ENCODE data around the gene INTS2.
"Not testable (repeated sequence)": the region's sequence is repeated elsewhere in the genome, so short reads cannot be mapped to it uniquely, and the experiment has no call there.

INTS2 gene

DNA sequence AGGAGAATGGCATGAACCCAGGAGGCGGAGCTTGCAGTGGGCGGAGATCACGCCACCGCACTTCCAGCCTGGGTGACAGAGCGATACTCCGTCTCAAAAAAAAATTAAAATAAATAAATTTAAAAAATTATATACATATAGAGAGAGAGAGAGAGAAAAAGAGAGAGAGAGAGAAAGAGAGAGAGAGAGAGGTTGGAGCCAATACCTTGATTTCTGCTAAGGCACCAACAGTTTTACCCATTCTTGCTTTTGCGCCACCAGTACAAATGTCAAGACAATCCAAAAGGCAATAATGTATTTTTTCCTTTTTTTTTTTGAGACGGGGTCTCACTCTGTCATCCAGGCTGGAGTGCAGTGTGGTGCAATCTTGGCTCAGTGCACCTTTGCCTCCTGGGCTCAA lies 81.7 kb downstream of the INTS2 start:
- no peak for DNase-seq

DNA sequence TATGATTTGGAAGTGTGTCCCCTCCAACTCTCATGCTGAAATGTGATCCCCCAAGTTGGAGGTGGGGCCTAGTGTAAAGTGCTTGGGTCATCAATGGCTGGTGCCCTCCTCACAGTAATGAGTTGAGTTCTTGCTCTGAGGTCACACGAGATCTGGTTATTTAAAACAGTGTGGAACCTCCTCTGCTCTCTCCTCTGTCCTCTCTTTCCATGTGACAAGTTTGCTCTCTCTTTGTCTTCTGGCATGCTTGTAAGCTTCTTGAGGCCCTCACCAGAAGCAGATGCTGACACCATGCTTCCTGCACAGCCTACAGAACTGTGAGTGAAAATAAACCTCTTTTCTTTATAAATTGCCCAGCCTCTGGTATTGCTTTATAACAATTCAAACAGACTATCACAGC lies 84.3 kb downstream of the INTS2 start:
- no peak for DNase-seq

DNA sequence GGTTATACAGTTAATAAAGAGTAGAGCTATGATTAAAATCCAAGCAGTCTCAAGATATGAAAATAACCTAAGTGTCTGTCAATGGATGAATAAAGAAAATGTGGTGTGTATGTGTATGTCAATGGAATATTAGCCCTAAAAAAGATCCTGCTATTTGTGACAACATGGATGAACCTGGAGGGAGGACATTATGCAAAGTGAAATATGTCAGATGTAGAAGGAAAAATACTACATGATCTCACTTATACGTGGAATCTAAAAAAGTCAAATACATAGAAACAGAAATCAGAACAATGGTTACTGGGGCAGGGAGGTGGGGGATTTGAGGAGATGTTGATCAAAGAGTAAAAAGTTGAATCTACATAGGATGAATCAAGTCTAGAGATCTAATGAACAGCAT lies 84.9 kb downstream of the INTS2 start:
- DNase-seq: no peak

DNA sequence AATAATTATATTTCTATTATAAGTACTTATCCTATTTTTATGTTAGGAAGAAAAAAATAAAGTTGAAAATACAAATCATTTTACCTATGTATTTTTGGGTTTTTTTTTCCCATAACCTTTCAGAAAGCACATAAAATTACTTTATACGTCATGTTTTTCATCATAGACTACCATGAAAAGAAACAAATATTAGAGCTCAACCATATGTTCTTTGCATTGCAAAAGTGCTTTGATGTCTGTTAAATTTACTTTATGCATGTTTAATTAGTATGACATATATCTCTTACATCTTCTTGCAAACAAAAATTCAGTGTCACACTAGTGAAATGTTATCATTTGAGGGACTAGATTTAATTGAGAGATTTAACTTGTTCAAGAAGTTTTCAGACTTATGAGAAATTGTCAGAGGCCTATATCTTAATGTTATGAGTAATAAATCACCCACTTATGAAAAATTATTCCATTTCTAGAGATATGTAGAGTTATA lies 88.4 kb downstream of the INTS2 start:
- no peak for DNase-seq

DNA sequence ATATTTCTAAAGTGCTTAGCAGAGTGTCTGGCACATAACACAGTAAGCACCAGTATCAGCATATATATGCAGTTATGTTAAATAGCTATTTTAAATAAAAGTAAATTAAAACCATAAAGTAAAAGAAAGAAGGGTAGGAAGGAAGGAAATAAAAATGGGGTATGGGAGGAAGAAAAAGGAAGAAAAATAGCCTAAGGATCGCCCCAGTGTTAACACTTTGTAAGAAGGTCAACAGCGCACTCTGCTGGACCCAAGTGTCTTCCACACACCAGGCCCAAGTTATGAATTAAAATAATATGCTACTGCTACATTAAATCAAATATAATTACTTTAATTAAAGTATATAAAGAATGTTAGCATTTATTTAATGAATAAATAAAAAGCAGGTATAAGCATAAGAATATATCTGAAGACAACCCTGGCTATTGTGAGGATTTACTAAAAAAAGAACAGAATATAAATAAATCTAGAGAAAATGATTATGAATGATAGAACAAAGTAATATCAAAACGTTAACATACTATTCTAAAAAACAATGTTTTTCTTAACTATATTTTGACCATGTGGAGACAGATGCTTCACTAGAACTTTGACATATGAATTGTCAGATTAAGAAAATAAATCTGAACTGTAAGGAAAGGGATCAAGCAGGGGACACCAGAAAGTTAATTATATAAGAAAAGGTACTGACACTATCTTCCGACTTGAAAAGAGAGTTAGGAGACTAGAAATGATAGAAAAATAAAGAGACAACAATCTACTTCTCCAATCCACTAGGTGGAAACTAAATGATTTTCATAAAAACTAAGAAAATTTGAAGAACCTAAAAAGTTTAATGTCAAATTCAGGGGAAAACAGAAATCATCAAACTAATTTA lies 90.4 kb downstream of the INTS2 start:
- peak; percentile 73 for DNase-seq

DNA sequence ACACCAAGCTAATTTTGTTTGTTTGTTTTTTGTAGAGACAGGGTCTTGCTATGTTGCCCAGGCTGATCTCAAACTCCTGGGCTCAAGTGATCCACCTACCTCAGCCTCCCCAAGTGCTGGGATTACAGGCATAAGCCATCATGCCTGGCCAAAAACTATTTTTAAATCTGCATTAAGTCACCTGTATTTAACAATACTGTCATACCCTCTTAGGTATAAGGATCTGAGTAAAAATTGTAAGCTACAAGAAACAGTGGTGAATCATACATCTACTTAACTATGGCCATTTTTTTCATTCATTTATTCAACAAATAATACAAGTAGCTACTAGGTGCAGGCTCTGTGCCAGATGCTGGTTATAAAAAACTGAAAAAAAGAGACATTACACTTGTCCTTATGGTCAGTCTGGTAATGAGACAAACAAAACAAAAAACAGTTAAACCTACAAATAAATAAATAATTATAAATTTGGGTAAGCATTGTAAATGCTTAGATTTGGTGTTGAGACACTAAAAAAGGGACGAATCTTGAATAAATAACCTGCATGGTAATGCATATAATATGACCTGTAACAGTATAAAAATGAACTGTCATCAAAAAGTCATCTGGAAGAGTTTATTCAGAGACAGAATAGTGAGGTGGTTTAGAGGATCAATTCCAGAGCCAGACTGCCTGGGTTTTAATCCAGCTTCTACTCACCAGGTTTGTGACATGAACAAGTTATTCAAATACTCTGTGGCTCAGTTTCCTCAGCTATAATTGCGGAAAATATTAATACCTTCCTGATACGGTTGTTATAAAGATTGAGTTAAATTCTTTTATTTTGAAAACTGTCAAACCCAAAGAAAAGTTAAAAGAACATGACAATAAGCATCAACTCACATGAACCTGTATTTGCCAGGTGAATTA lies 91.3 kb downstream of the INTS2 start:
- DNase-seq: no peak

DNA sequence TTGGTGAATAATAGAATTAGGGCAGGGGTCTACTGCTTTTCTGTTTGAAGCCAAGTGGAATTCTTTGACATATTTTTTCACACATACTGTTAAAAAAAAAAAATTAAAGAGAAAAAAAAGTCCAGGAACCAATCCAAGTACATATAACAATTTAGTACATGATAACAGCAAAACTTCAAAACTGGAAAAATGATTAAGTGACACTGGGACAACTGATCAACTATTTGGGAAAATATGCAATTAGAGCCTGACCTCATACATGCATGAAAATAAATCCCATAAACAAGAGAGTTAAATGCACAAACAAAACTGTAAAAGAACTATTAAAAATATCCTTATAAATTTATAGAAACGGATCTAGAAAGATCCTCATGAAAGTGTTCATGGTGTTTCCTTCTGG lies 92.2 kb downstream of the INTS2 start:
- DNase-seq: no peak

DNA sequence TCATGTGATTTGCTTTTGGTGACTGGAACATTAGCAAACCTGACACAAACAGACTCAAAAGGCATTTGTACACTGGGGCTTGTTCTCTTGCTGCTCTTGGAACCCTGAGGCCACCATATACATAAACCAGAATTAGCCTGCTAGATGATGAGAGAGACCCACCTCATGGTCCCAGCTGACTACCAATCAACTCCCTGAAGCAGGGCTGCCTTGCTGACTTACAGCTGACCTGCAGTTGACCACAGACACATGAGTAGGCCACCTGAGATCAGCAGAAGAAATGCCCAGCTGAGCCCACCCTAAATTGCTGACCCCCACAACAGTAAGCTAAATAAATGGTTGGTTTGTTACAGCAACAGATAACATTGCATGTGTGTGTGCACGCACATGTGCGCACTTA lies 93.2 kb downstream of the INTS2 start:
- DNase-seq: no peak

DNA sequence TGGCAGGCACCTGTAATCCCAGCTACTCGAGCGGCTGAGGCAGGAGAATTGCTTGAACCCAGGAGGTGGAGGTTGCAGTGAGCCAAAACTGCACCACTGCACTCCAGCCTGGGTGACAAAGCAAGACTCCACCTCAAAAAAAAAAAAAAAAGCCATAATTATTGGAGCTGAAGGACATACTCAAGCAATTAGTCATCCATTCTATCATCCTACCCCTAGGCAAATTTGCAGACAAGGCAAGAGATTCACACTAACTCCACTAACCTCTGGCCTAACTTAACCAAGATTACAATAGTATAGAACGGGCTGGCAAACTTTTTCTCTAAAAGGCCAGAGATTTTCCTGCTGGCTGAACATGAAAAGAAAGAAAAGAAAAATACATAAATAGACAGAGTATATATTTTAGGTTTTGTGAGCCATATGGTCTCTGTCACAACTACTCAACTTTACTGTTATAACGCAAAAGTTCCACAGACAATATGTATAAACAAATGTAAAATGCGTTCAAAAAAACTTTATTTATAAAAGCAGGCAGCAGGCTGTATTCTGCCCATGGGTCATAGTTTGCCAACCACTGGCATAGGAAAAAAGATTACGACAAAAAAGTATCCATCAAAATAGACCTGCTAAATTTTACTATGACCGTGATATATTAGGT lies 94.1 kb downstream of the INTS2 start:
- DNase-seq: no peak

DNA sequence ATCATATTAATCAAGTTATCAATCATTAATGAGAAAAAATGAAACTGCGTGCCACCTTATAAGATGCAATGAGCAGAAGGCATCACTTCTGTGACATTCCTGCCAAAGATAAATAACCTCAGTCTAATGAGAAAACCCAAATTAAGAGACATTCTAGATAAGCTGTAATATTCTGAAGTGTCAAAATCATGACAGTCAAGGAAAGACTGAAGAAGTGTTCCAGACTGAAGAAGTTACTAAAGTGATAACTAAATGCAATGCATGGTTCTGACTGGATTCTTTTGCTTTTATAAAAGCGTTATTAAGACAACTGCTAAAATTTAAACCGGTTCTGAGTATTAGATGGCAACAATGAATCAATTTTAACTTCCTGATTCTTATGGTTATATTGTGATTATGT lies 95.3 kb downstream of the INTS2 start:
- DNase-seq: no peak

DNA sequence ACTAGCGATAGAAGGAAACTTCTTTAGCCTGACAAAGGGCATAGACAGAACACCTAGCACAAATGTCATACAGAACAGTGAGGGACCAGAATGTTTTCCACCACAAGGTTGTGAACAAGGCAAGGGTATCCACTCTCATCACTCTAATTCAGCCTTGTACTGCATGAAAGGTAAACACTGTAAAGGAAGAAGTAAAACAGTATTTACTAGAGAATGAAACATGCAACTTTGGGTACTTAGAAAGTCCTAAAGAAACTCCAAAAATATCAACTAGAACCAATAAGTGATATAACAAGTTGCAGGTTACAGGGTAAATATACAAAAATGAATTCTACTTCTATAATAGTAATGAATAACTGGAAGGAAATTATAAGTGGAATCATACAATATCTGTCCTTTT lies 96.7 kb downstream of the INTS2 start:
- no peak for DNase-seq

DNA sequence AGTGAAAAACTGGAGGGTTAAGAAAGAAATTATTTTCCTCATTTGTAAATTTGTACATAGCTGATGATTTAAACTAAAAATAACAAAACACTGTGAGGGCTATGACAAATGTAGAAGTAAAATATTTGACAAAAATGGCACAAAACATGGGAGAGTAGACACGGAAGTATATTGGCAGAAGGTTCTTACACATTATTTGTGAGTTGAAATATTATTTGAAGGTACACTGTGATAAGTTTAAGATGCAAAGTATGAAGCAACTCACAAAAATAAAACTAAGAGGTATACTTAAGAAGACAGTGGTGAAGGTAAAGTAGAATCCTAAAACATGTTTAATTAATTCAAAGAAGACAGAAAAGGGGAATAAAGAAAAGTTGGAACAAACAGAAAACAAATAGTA lies 99.1 kb downstream of the INTS2 start:
- no peak for DNase-seq

DNA sequence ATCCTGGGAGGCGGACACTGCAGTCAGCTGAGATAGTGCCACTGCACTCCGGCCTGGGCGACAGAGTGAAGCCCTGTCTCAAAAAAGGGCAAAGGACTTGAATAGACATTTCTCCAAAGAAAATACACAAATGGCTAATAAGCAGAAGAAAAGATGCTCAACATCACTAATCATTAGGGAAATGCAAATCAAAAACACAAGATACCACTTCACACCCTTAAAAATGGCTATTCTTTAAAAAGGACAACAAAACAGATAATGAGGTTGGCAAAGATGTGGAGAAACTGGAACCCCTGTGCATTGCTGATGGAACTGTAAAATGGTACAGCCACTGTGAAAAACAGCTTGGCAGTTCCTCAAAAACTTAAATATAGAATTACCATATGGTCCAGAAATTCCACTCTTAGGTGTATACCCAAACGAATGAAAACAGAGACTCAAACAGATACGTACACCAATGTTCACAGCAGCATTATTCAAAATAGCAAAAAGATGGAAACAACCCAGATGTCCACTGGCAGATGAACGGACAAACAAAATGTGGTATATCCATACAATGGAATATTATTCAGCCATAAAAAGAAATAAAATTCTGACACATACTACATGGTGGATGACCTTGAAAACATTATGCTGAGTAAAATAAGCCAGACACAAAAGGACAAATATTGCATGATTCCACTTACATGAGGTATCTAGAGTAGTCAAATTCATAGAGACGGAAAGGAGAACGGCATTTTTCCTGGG lies 100.0 kb downstream of the INTS2 start:
- no peak for DNase-seq

DNA sequence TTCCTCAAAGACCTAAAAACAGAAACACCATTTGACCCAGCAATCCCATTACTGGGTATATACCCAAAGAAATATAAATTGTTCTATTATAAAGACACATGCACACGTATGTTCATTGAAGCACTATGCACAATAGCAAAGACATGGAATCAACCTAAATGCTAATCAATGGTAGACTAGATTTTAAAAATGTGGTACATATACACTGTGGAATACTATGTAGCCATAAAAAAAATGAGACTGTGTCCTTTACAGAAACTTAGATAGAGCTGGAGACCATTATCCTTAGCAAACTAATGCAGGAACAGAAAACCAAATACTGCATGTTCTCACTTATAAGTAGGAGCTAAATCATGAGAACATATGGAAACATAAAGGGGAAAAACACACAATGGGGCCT lies 100.9 kb downstream of the INTS2 start:
- not testable (repeated sequence) for DNase-seq

DNA sequence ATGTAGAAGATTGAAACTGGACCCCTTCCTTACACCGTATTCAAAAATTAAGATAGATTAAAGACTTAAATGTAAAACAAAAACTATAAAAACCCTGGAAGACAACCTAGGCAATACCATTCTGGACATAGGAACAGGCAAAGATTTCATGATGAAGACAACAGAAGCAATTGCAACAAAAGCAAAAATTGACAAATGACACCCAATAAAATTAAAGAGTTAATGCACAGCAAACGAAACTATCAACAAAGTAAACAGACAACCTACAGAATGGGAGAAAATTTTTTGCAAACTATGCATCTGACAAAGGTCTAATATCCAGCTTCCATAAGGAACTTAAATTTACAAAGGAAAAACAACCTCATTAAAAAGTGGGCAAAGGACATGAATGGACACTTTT lies 101.6 kb downstream of the INTS2 start:
- DNase-seq: not testable (repeated sequence)

DNA sequence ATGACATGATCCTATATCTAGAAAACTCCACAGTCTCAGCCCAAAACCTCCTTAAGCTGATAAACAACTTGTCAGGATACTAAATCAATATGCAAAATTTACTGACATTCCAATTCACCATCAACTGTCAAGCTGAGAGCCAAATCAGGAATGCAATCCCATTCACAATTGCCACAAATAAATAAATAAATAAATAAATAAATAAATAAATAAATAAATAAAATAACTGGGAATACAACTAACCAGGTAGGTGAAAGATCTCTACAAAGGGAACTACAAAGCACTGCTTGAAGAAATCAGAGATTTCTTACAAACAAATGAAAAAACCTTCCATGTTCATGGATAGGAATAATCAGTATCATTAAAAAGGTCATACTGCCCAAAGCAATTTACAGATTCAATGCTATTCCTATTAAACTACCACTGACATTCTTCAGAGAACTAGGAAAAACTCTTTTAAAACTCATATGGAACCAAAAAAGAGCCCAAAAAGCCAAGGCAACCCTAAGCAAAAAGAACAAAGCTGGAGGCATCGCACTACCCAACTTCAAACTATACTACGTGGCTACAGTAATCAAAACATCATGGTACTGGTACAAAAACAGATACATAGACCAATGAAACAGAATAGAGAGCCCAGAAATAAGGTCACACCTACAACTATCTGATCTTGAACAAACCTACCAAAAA lies 102.2 kb downstream of the INTS2 start:
- DNase-seq: no peak

DNA sequence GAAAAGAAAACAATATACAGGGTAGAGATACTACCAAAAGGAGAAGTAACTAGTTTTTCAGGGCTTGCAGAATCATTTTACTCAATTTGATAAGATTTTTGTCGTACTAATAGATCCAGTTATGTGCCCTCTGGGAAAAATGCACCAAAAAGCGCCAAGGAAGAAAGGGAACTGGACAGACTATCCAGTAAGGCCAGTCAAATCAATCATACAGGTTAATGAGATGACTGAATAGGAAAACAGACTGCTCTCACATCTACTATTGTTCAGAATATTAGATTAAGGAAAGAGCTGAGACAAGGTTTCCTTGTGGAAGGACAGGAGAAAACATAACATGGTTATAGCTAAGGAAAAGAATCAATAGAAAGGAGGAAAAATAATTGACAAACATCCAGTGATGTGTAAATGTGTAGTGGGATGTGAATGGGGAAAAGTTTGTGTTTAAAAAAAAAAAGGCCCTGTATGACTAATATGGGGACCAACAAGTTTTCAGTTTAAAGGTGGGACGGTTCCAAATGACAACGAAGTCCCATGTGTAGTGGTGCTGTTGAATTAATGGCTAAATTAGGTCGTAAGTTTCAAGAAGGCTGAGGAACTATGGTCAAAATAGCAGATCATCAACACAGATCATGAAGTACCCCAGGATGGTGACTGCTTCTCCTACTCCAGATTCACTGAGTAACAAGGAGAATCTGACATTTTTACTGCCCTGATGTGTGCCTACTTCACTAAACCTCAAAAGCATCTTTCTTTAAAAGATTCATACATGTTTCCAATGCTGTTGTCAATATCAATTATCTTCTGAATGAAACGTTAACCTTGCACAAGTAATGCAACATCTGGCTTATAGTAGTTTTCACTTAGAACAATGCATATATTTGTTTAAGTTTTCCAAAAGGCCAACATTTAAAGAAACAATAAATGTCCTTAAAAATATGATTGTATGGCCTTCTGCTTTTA lies 105.2 kb downstream of the INTS2 start:
- no peak for DNase-seq

DNA sequence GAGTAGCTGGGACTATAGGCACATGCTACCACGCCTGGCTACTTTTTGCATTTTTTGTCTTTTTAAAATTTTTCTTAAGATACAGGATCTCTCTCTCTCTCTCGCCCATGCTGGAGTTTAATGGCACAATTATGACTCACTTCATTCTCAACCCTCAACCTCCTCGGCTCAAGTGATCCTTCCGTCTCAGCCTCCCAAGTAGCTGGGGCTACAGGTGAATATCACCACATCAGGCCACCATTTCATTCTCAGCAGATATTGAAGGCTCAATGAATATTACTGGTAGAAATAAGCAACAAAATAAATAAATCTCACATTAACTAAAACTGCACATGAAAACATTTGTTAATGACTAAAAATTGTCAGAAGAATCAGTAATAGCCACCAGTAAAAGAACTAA lies 106.1 kb downstream of the INTS2 start:
- DNase-seq: no peak

DNA sequence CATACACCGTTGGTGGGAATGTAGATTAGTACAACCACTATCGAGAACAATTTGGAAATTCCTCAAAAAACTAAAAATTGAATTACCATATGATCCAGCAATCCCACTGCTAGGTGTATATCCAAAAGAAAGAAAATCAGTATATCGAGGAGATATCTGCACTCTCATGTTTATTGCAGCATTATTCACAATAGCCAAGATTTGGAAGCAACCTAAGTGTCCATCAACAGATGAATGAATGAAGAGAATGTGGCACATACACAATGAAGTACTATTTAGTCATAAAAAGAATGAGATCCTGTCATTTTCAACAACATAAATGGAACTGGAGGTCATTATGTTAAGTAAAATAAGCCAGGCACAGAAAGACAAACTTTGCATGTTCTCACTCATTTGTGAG lies 108.5 kb downstream of the INTS2 start:
- DNase-seq: not testable (repeated sequence)

DNA sequence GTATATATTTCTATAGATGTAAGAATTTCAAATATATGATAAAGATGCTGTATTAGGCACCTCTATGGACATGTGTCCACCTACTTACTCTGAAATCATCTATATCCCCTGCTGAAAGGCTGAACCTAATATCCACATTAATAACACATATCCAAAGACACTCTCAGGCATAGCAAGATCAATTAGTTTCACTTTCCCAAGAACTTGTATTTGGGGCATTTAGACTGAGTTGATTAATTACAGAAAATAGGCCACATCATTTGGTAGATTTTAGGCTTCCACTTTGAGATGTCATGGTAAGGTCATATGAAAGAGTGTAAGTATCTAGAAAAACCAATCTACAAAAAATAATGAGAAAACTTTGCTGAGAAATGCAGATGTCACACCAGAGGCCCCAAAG lies 109.6 kb downstream of the INTS2 start:
- DNase-seq: no peak

DNA sequence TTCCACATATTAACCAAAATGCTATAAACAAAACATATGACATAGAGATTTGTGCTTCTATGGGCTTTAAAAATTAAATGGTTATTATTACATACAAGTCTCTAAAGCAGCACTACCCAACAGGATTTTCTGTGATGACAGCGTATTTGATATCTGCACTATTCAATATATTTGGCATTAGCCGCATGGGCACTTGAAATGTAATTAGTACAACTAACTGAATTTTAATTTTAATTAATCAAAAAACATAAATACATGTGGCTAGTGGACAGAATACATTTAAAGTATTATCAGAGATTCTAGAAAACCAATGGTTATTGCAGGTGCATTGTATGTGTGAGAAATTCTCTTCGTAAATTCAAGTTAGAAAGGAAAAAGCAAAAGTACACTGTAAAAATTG lies 110.3 kb downstream of the INTS2 start:
- DNase-seq: no peak

Measured in right hindlimb (tissue), 1 donor.